B cell (primary cell): ENCODE data around the gene NOD2.

Experiments used
- EZH2 ChIP-seq: IDR thresholded peaks from 2 replicates; pipeline ENCODE4 v1.6.1; 2012; ENCODE audit warnings: borderline replicate concordance, low read depth, mild to moderate bottlenecking, moderate library complexity, low read length; ENCODE audit not compliant: insufficient read depth, poor library complexity, severe bottlenecking
- TF ChIP-seq, protein P1 (sequence below): fragments of 200-600 bp; IDR thresholded peaks from one replicate; pipeline ENCODE4 v1.8.0; 2022; ENCODE audit warnings: antibody characterized with exemption, mild to moderate bottlenecking

DNA sequence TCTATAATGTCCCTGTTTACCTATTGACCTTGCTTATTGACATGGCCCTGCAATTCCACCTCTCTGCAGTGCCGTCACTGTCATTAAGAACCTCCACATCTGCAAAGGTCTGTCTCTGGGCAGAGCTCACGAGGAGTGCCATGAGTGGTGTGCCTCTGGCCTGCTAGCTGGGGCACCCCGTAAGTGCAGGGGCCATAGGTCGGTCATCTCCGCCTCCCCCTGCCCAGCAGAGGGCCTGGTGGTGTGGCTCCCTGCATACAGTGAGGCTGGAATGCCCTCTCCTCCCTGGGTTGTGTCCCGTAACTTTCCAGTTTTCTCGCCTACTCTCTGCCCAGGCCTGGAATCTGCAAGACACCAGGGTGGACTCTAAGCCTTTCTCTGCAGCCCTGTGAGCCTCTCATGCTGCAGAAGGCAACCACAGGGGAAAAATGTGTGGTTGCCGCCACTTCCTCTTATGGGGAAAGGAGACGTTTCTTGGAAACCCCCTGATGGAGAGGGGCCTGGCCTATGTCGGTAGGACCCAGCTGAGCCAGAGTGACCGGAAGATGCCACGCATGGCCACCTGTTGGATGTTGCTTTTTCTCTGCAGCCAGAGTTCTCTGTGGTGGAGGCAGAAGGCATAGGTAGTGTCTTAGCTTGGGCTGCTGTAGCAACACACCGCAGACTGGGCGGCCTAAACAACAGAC, 9.6 kb upstream of the NOD2 start:
- TF ChIP-seq, protein P1, sequence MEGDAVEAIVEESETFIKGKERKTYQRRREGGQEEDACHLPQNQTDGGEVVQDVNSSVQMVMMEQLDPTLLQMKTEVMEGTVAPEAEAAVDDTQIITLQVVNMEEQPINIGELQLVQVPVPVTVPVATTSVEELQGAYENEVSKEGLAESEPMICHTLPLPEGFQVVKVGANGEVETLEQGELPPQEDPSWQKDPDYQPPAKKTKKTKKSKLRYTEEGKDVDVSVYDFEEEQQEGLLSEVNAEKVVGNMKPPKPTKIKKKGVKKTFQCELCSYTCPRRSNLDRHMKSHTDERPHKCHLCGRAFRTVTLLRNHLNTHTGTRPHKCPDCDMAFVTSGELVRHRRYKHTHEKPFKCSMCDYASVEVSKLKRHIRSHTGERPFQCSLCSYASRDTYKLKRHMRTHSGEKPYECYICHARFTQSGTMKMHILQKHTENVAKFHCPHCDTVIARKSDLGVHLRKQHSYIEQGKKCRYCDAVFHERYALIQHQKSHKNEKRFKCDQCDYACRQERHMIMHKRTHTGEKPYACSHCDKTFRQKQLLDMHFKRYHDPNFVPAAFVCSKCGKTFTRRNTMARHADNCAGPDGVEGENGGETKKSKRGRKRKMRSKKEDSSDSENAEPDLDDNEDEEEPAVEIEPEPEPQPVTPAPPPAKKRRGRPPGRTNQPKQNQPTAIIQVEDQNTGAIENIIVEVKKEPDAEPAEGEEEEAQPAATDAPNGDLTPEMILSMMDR: no peak
- TF ChIP-seq EZH2: no peak
